ENCODE measurements around the gene RECK.

The RECK gene

DNA sequence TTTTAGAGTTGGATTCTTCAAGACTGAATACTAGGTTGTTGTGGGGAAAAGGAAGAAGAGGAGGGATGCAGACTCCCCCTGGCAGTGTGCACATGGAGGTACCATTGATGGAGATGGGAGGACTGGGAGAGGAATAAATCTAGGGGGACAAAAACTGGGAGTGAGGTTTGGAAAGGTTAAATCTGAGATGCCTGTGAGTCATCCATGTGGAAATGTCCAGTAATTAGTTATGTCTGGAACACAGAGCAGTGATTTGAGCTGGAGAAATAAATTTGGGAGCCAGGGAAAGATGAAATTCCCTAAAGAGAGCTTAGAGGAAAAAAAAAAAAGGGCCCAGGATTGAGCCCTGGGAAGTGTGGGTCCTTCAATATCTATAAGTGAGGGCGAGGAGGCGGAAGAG lies 124.5 kb downstream of the RECK start:
- DNase-seq (ENCODE audit: extremely low read depth, low read depth) = no peak
- TF ChIP-seq, protein P1, sequence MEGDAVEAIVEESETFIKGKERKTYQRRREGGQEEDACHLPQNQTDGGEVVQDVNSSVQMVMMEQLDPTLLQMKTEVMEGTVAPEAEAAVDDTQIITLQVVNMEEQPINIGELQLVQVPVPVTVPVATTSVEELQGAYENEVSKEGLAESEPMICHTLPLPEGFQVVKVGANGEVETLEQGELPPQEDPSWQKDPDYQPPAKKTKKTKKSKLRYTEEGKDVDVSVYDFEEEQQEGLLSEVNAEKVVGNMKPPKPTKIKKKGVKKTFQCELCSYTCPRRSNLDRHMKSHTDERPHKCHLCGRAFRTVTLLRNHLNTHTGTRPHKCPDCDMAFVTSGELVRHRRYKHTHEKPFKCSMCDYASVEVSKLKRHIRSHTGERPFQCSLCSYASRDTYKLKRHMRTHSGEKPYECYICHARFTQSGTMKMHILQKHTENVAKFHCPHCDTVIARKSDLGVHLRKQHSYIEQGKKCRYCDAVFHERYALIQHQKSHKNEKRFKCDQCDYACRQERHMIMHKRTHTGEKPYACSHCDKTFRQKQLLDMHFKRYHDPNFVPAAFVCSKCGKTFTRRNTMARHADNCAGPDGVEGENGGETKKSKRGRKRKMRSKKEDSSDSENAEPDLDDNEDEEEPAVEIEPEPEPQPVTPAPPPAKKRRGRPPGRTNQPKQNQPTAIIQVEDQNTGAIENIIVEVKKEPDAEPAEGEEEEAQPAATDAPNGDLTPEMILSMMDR (IDR thresholded peaks at IDR 0.05; ENCODE audit: low read depth, low read length) = no peak

DNA sequence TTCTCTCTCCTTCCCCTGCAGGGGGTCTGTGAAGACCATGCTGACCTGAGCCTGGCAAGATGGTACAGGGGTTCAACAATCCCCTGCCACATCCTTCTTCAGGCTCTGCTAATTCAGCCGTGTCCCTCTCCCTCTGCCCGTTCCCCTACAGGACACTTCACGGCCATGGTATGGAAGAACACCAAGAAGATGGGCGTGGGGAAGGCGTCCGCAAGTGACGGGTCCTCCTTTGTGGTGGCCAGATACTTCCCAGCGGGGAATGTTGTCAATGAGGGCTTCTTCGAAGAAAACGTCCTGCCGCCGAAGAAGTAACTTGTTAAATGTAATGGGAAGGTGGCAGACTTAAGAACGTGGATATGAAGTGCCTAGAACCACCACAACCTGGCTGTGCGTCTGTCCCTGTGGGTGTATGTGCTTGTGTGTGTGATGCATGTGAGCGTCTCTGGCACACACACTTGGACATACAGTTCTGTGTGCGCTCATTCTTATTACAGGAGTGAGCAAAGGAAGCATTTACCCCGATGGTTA lies 125.6 kb downstream of the RECK start:
- TF ChIP-seq, protein P1 (IDR thresholded peaks at IDR 0.05; ENCODE audit: low read depth, low read length) = no peak
- no peak for DNase-seq (ENCODE audit: extremely low read depth, low read depth)

DNA sequence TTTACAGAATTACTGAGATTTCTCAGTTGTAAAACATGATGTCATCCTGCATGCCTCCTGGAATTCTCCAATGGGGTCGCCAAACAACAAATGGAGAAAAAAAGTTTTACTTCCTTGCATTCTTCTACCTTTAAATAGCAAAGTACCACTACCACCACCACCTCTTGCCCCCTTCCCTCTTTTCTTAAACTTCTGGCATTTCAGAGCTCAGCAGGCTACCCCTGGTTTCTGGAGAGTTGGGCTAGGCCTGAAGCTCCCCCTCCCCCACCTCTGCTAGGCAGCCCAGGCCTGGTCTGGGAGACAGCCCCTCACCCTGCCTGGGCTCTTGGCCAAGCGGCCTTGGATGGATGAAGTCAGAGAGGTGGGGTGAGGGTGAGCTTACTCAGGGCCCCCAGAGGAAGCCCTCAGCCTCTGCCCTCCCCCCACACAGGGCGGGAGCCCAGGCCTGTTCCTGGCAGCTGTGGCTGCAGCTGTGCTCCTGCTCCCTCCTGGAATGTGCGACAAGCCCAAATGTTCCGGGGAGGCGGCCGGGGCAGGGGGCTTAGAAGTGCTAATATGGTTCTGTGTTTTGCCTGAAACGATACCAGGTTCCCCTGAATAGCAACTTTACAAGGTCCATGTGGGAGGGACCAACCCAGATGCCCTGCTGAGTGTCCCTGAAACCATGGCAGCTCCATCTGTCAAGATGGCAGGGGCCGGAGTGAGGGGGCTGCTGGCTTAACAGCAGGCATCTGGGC lies 126.5 kb downstream of the RECK start:
- no peak for DNase-seq (ENCODE audit: extremely low read depth, low read depth)
- TF ChIP-seq, protein P1 (IDR thresholded peaks at IDR 0.05; ENCODE audit: low read depth, low read length) = no peak

DNA sequence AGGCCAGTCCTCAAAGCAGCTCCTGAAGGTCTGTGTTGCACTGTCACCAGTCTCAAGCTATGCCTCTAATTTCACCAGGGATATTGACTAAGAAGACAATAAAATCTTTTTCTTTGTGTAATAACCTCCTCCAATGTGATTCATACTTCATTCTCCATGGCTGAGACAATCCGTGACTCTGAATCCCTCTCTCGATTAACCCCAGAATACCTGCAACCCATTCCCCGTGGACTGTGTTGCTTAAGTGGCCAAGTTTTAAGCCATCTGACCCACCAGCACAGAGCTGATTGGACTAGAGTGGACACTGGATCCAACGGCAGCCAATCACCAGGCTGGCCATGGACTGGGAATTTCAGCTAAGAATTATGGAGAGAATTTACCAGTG lies 127.1 kb downstream of the RECK start:
- DNase-seq (ENCODE audit: extremely low read depth, low read depth) = no peak
- TF ChIP-seq, protein P1 (IDR thresholded peaks at IDR 0.05; ENCODE audit: low read depth, low read length) = no peak

DNA sequence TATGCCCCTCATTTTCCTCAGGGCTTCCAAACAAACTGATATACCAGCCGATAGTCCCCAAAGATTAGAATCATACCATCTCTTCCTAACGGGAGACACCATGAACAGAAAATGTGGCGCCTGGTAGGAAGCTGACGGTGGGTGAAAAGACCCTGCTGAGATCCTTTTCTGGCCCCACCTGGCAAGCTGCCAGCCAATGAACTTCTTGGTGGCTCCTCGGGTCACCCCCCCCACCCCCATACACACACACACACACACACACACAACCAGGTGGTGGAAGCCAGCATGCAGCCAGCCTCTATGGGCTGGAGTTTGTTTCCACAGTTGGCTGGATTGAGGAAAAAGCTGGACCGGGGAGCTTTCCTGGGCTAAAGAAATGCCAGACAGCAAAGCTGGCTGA lies 127.7 kb downstream of the RECK start:
- TF ChIP-seq, protein P1 (IDR thresholded peaks at IDR 0.05; ENCODE audit: low read depth, low read length) = no peak
- DNase-seq (ENCODE audit: extremely low read depth, low read depth) = no peak

DNA sequence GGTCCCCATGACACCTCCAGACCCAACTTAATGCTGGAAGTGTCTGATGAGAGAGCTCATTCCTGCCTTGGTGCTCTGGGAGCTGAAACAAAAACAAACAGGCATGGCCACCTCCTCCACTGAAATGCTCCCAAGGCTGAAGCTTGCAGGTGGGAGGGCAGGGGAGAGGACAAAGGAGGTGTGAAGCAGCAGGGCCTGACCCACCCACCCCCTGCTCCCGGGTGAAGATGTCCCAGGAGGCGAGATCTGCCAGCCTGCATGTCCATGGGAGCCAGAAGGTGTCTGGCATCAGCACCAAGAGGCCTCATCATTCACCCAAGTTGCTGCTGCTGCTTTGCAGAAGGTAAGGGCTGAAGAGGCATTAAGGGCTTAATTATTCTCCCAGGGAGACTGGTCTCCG lies 128.3 kb downstream of the RECK start:
- no peak for DNase-seq (ENCODE audit: extremely low read depth, low read depth)
- TF ChIP-seq, protein P1 (IDR thresholded peaks at IDR 0.05; ENCODE audit: low read depth, low read length) = no peak

DNA sequence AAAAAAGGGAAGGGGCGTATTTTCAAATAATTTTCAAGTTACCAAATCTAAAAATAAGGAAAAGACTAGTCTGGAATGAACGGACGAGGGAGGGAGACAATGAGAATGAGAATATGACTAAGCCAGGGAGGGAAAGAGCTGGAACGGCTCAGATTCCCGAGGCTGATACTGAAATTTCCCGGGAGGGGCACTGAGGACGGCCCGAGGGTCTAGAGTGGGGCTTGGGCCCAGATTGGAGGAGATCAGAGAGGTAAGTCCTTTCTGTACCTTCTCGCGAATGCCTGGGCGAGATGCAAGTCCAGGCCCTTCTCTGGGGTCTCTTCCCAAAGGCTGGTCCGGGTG lies 129.1 kb downstream of the RECK start:
- no peak for DNase-seq (ENCODE audit: extremely low read depth, low read depth)
- TF ChIP-seq, protein P1 (IDR thresholded peaks at IDR 0.05; ENCODE audit: low read depth, low read length) = no peak
